Suprapubic skin (tissue), 4 donors: ENCODE data around the gene MDFI.

Experiments used
- EP300 ChIP-seq: sonication (generic); formaldehyde crosslinking; IDR thresholded peaks from one replicate; pipeline ENCODE4 v1.6.1; 2017; ENCODE audit warnings: antibody characterized with exemption
- POLR2A ChIP-seq, 2 donors: fragments of 450-650 bp; IDR thresholded peaks; one replicate each; pipeline ENCODE4 v1.6.1; 2017; ENCODE audit warnings: antibody characterized with exemption in 2 of 2, mild to moderate bottlenecking in 2 of 2, moderate library complexity in 2 of 2
- POLR2AphosphoS5 ChIP-seq, 3 donors: sonication (generic); formaldehyde crosslinking; IDR thresholded peaks; one replicate each; pipeline ENCODE4 v1.6.1; 2017; ENCODE audit warnings: antibody characterized with exemption in 3 of 3
- TF ChIP-seq, protein P1 (sequence below), 2 donors: fragments of 200-600 bp in 1 of 2; fragments of 450-650 bp in 1 of 2; sonication (generic) in 1 of 2; IDR thresholded peaks; one replicate each; pipeline ENCODE4 v1.5.1; 2016 to 2019; ENCODE audit warnings: antibody characterized with exemption in 2 of 2, mild to moderate bottlenecking in 1 of 2, moderate library complexity in 1 of 2

DNA sequence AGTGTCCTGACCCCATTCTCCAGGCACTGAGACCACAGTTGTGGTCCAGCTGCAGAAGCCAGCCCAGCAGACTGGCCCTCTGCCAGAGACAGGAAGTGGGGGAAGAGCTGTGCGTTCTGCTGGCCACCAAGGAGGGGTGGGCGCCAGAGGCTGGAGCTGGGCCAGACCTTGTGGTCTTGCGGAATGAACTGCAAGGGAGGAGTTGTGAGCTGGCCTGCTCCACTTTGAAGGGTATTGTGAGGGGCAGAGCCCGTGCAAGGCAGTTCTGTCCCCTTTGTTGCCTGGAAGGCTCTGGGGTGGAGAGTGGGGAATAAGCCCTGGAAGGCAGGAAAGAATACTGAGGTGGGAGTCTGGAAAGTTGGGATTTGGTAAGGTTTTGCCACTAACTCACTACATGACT, 3.6 kb upstream of the MDFI start:
- no peak for TF ChIP-seq POLR2AphosphoS5 (IDR thresholded peaks at IDR 0.05)
- TF ChIP-seq EP300, result no peak
- TF ChIP-seq, protein P1, sequence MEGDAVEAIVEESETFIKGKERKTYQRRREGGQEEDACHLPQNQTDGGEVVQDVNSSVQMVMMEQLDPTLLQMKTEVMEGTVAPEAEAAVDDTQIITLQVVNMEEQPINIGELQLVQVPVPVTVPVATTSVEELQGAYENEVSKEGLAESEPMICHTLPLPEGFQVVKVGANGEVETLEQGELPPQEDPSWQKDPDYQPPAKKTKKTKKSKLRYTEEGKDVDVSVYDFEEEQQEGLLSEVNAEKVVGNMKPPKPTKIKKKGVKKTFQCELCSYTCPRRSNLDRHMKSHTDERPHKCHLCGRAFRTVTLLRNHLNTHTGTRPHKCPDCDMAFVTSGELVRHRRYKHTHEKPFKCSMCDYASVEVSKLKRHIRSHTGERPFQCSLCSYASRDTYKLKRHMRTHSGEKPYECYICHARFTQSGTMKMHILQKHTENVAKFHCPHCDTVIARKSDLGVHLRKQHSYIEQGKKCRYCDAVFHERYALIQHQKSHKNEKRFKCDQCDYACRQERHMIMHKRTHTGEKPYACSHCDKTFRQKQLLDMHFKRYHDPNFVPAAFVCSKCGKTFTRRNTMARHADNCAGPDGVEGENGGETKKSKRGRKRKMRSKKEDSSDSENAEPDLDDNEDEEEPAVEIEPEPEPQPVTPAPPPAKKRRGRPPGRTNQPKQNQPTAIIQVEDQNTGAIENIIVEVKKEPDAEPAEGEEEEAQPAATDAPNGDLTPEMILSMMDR (IDR thresholded peaks at IDR 0.05), result no peak
- no peak for TF ChIP-seq POLR2A (IDR thresholded peaks at IDR 0.05)
